ENCODE measurements around the gene ACVR1. TPM values are rescaled to one million over a fixed set of nuclear protein-coding genes. Genes with fewer than 3 reads are reported as not detected.

ACVR1 gene
- polyA plus RNA-seq, 1 experiment, result 50.6 TPM

- no peaks in the 10 kb centered on the region for H3K9me3 ChIP-seq (ENCODE audit: control insufficient read depth, insufficient read depth, low read length)
- ChIA-PET CTCF (interaction anchor here (0.6 kb wide), 2 partner anchors 828 to 878 kb away, joined by 3 read pairs; no protein-coding TSS in a partner anchor), POLR2A (interaction anchor here (0.6 to 1.2 kb wide), 2 partner anchors 8 to 159 kb away, joined by 3 to 6 read pairs; no protein-coding TSS in a partner anchor)
- TF ChIP-seq CTCF (IDR thresholded peaks at IDR 0.05; ENCODE audit: low read depth, low read length), result no peak
- DNase-seq (ENCODE audit: low read depth, low spot score), result no peak
- no peaks in the 10 kb centered on the region for H3K27me3 ChIP-seq (ENCODE audit: control insufficient read depth, insufficient read depth, low read length)
- peak overlapping the region; percentile 93 for H3K4me3 ChIP-seq (ENCODE audit: low read depth, low read length)
- H3K27ac ChIP-seq (ENCODE audit: low read depth, low read length), result peak overlapping the region; percentile 11
These were observed 1.8 kb downstream of the ACVR1 start for GRCh38 chr2:157874348-157874747.

- POLR2A ChIA-PET, result no interaction called here
- no peak for DNase-seq (ENCODE audit: low read depth, low spot score)
- TF ChIP-seq CTCF (IDR thresholded peaks at IDR 0.05; ENCODE audit: low read depth, low read length), result no peak
- CTCF ChIA-PET, result no interaction called here
- Histone ChIP-seq H3K27me3 (ENCODE audit: control insufficient read depth, insufficient read depth, low read length) (no peaks in the 10 kb centered on the region), H3K4me3 (ENCODE audit: low read depth, low read length) (no peak overlapping the region), H3K9me3 (ENCODE audit: control insufficient read depth, insufficient read depth, low read length) (no peaks in the 10 kb centered on the region), H3K27ac (ENCODE audit: low read depth, low read length) (no peak overlapping the region)
These were observed 3.3 kb downstream of the ACVR1 start for GRCh38 chr2:157872791-157873190.

GRCh38 chr2:157871415-157871814 lies 4.7 kb downstream of the ACVR1 start:
- POLR2A ChIA-PET, result no interaction called here

GRCh38 chr2:157868993-157869392 lies 7.1 kb downstream of the ACVR1 start:
- Histone ChIP-seq H3K27me3 (ENCODE audit: control insufficient read depth, insufficient read depth, low read length) (no peaks in the 10 kb centered on the region), H3K27ac (ENCODE audit: low read depth, low read length) (no peak overlapping the region), H3K9me3 (ENCODE audit: control insufficient read depth, insufficient read depth, low read length) (no peaks in the 10 kb centered on the region), H3K4me3 (ENCODE audit: low read depth, low read length) (no peak overlapping the region)
- ChIA-PET CTCF (interaction anchor here (0.6 to 1.3 kb wide), 5 partner anchors 8 to 240 kb away, joined by 3 to 4 read pairs (median 3); no protein-coding TSS in a partner anchor), POLR2A (no interaction called here)
- DNase-seq (ENCODE audit: low read depth, low spot score), result no peak
- no peak for TF ChIP-seq CTCF (IDR thresholded peaks at IDR 0.05; ENCODE audit: low read depth, low read length)

More at GRCh38 chr2:157871415-157871814, 4.7 kb downstream of the ACVR1 start:
- H3K4me3 ChIP-seq (ENCODE audit: low read depth, low read length), result no peak overlapping the region
- TF ChIP-seq CTCF (IDR thresholded peaks at IDR 0.05; ENCODE audit: low read depth, low read length), result no peak
- DNase-seq (ENCODE audit: low read depth, low spot score), result no peak
- no peaks in the 10 kb centered on the region for H3K27me3 ChIP-seq (ENCODE audit: control insufficient read depth, insufficient read depth, low read length)
- no peaks in the 10 kb centered on the region for H3K9me3 ChIP-seq (ENCODE audit: control insufficient read depth, insufficient read depth, low read length)
- CTCF ChIA-PET, result interaction anchor here (0.9 kb wide), 1 partner anchor 153 kb away, joined by 3 read pairs; no protein-coding TSS in a partner anchor
- no peak overlapping the region for H3K27ac ChIP-seq (ENCODE audit: low read depth, low read length)

- no peak for DNase-seq (ENCODE audit: low read depth, low spot score)
- no peak for TF ChIP-seq CTCF (IDR thresholded peaks at IDR 0.05; ENCODE audit: low read depth, low read length)
- ChIA-PET CTCF (interaction anchor here (0.6 to 1.1 kb wide), 2 partner anchors 9 to 677 kb away, joined by 3 to 4 read pairs; no protein-coding TSS in a partner anchor), POLR2A (interaction anchor here (0.6 kb wide), 2 partner anchors 9 to 10 kb away, joined by 3 to 4 read pairs; partner anchors contain the start of gene ACVR1)
- Histone ChIP-seq H3K9me3 (ENCODE audit: control insufficient read depth, insufficient read depth, low read length) (no peaks in the 10 kb centered on the region), H3K4me3 (ENCODE audit: low read depth, low read length) (no peak overlapping the region), H3K27ac (ENCODE audit: low read depth, low read length) (no peak overlapping the region), H3K27me3 (ENCODE audit: control insufficient read depth, insufficient read depth, low read length) (no peaks in the 10 kb centered on the region)
These were observed 8.4 kb downstream of the ACVR1 start for GRCh38 chr2:157867703-157868102.

Data from AG04450 (cell line).